A549 (cell line): Measurements from ENCODE around the gene TJP2. TPM values are rescaled to one million over a fixed set of nuclear protein-coding genes. Genes with fewer than 3 reads are reported as not detected.

Source experiments
- ATAC-seq, 2 experiments: fragments of 200-7000 bp in 1 of 2; fragments of >200 bp in 1 of 2; cut with Nextera tagmentation in 1 of 2; cut with Tn5 transposase in 1 of 2; 3 replicates each; pipeline versions ENCODE4 v1.8.0 to v1.9.1; 2018 to 2020; ENCODE audit warnings: mild to moderate bottlenecking in 1 of 2, moderate library complexity in 1 of 2
- CTCF ChIA-PET: fragments of 300-600 bp; sonication (Branson Sonifier 250); formaldehyde crosslinking; extraction: SDS; loops from one replicate; lab custom pipeline; 2021; ENCODE audit warnings: antibody characterized with exemption, inconsistent platforms; lab: Yijun Ruan, JAX
- POLR2A ChIA-PET: fragments of 350-600 bp; formaldehyde crosslinking; extraction: SDS; loops from one replicate; lab custom pipeline; 2021; ENCODE audit warnings: antibody characterized with exemption, inconsistent platforms; lab: Yijun Ruan, JAX
- DNase-seq, 2 experiments: peaks; one replicate each; pipeline versions ENCODE4 v3.0.0 to v3.0.0-alpha.2; 2011 to 2016; ENCODE audit warnings: low read depth in 1 of 2, low spot score in 1 of 2
- FAIRE-seq: peaks from 2 replicates; lab custom pipeline; 2011; peaks lifted over from hg19 to GRCh38; lab: Jason Lieb, UNC
- H3K27ac ChIP-seq, 2 experiments: fragments of >200 bp; sonication (Bioruptor Twin); formaldehyde crosslinking; 3 replicates each; pipeline ENCODE4 v1.5.1; 2016 to 2017
- H3K4me1 ChIP-seq: fragments of >200 bp; sonication (Bioruptor Twin); formaldehyde crosslinking; 3 replicates; pipeline ENCODE4 v1.6.1; 2016
- H3K4me2 ChIP-seq: fragments of >200 bp; sonication (Bioruptor Twin); formaldehyde crosslinking; 3 replicates; pipeline ENCODE4 v1.6.1; 2016
- H3K4me3 ChIP-seq: fragments of >200 bp; sonication (Bioruptor Twin); formaldehyde crosslinking; 3 replicates; pipeline ENCODE4 v1.5.1; 2016
- H3K9me3 ChIP-seq: fragments of >200 bp; sonication (Bioruptor Twin); formaldehyde crosslinking; 3 replicates; pipeline ENCODE4 v1.6.1; 2016
- BHLHE40 ChIP-seq: IDR thresholded peaks from 2 replicates; pipeline ENCODE4 v1.6.1; 2012; ENCODE audit warnings: low read depth, low read length, inconsistent platforms
- CBX2 ChIP-seq: fragments of 200-600 bp; sonication (generic); IDR thresholded peaks from 2 replicates; pipeline ENCODE4 v1.6.1; 2016; ENCODE audit warnings: low read depth, mild to moderate bottlenecking, borderline replicate concordance
- CHD4 ChIP-seq: fragments of 200-600 bp; sonication (generic); IDR thresholded peaks from 2 replicates; pipeline ENCODE4 v1.6.1; 2016; ENCODE audit warnings: antibody characterized with exemption, mild to moderate bottlenecking, borderline replicate concordance
- EHF ChIP-seq: fragments of 250-450 bp; sonication (Bioruptor Pico); IDR thresholded peaks from 2 replicates; pipeline ENCODE4 v1.5.0; 2020; ENCODE audit warnings: mild to moderate bottlenecking
- EP300 ChIP-seq, 2 experiments: fragments of >200 bp; sonication (Bioruptor Twin); formaldehyde crosslinking; IDR thresholded peaks; 2 replicates in 1 of 2; 3 replicates in 1 of 2; pipeline ENCODE4 v1.6.1; 2016 to 2017
- FOSB ChIP-seq: fragments of 250-450 bp; sonication (Bioruptor Pico); IDR thresholded peaks from 2 replicates; pipeline ENCODE4 v1.5.0; 2020; ENCODE audit warnings: mild to moderate bottlenecking, moderate library complexity
- FOSL2 ChIP-seq, 2 experiments: fragments of 450-650 bp in 1 of 2; fragments of >200 bp in 1 of 2; sonication (Bioruptor Twin) in 1 of 2; formaldehyde crosslinking; IDR thresholded peaks; 2 replicates each; pipeline versions ENCODE4 v1.5.0 to v1.6.1; 2016 to 2020; ENCODE audit warnings: mild to moderate bottlenecking in 1 of 2, moderate library complexity in 1 of 2
- HEYL ChIP-seq: fragments of 250-450 bp; sonication (Bioruptor Pico); IDR thresholded peaks from 2 replicates; pipeline ENCODE4 v1.8.0; 2021; ENCODE audit warnings: mild to moderate bottlenecking, moderate library complexity
- HOXB13 ChIP-seq: fragments of 250-450 bp; sonication (Bioruptor Pico); IDR thresholded peaks from 2 replicates; pipeline ENCODE4 v1.5.0; 2020; ENCODE audit warnings: low read depth, mild to moderate bottlenecking, moderate library complexity
- HOXB5 ChIP-seq: fragments of 250-450 bp; sonication (Bioruptor Pico); IDR thresholded peaks from 2 replicates; pipeline ENCODE4 v1.5.0; 2020; ENCODE audit warnings: mild to moderate bottlenecking, moderate library complexity
- JUN ChIP-seq, 2 experiments: fragments of >200 bp; sonication (Bioruptor Twin); formaldehyde crosslinking; IDR thresholded peaks; 2 replicates in 1 of 2; 3 replicates in 1 of 2; pipeline ENCODE4 v1.6.1; 2016 to 2017
- JUNB ChIP-seq: fragments of >200 bp; sonication (Bioruptor Twin); formaldehyde crosslinking; IDR thresholded peaks from 2 replicates; pipeline ENCODE4 v1.6.1; 2016
- KDM1A ChIP-seq: fragments of 200-600 bp; sonication (generic); IDR thresholded peaks from 2 replicates; pipeline ENCODE4 v1.6.1; 2016; ENCODE audit warnings: low read depth, mild to moderate bottlenecking
- MYC ChIP-seq: IDR thresholded peaks from 2 replicates; pipeline ENCODE4 v1.6.1; 2012; ENCODE audit warnings: mild to moderate bottlenecking, inconsistent platforms, low read length, improper control_type of control experiment, borderline replicate concordance
- NPAS2 ChIP-seq: fragments of 250-450 bp; sonication (Bioruptor Pico); IDR thresholded peaks from 2 replicates; pipeline ENCODE4 v1.8.0; 2022; ENCODE audit warnings: mild to moderate bottlenecking, moderate library complexity, borderline replicate concordance
- POLR2AphosphoS2 ChIP-seq: conservative IDR thresholded peaks from 2 replicates; pipeline ENCODE4 v1.6.1; 2012; ENCODE audit warnings: low read length, improper control_type of control experiment, inconsistent platforms
- RAD21 ChIP-seq, 2 experiments: fragments of >200 bp in 1 of 2; sonication (Bioruptor Twin) in 1 of 2; formaldehyde crosslinking in 1 of 2; IDR thresholded peaks in 1 of 2; conservative IDR thresholded peaks in 1 of 2; 2 replicates in 1 of 2; 3 replicates in 1 of 2; pipeline ENCODE4 v1.6.1; 2012 to 2018; ENCODE audit warnings: inconsistent platforms in 1 of 2
- TFCP2L1 ChIP-seq: fragments of 250-450 bp; sonication (Bioruptor Pico); IDR thresholded peaks from 2 replicates; pipeline ENCODE4 v1.5.0; 2021; ENCODE audit warnings: mild to moderate bottlenecking
- TP53 ChIP-seq: fragments of 250-450 bp; sonication (Bioruptor Pico); IDR thresholded peaks from 2 replicates; pipeline ENCODE4 v1.5.0; 2021; ENCODE audit warnings: mild to moderate bottlenecking, moderate library complexity
- ZSCAN20 ChIP-seq: fragments of 250-450 bp; sonication (Bioruptor Pico); IDR thresholded peaks from 2 replicates; pipeline ENCODE4 v1.8.0; 2022; ENCODE audit warnings: mild to moderate bottlenecking, moderate library complexity
- WGBS: methylation state at CpG from one replicate; pipeline ENCODE4 v1.1.6; 2017; ENCODE audit errors: missing lambda C conversion rate; 5-methylcytosine and 5-hydroxymethylcytosine counted together
- polyA plus RNA-seq, 4 experiments: library from polyadenylated mRNA; depleted of rRNA in 3 of 4; stranded (reverse); fragments of >200 nt; fragmentation: RNase III in 1 of 4; extraction: RNeasy Plus Mini Kit Qiagen cat#74134 plus additional on column Dnase treatment in 1 of 4; gene quantifications; 2 replicates in 3 of 4; 3 replicates in 1 of 4; pipeline ENCODE4 v1.2.3, GENCODE V29; 2011 to 2017
- TF ChIP-seq, protein P1 (sequence below): fragments of 450-650 bp; IDR thresholded peaks from 2 replicates; pipeline ENCODE4 v1.6.1; 2014; ENCODE audit warnings: antibody characterized with exemption
- TF ChIP-seq, protein P2 (sequence below): fragments of >200 bp; sonication (Bioruptor Twin); formaldehyde crosslinking; IDR thresholded peaks from 2 replicates; pipeline ENCODE4 v1.6.1; 2016
- TF ChIP-seq, protein P3 (sequence below): IDR thresholded peaks from 2 replicates; pipeline ENCODE4 v1.6.1; 2012
- TF ChIP-seq, protein P4 (sequence below): fragments of 250-450 bp; sonication (Bioruptor Pico); IDR thresholded peaks from 2 replicates; pipeline ENCODE4 v1.5.0; 2020; ENCODE audit warnings: low read depth, mild to moderate bottlenecking, moderate library complexity
- TF ChIP-seq, protein P5 (sequence below): fragments of 200-600 bp; sonication (generic); IDR thresholded peaks from 2 replicates; pipeline ENCODE4 v1.6.1; 2016; ENCODE audit warnings: antibody characterized with exemption, mild to moderate bottlenecking, moderate library complexity

The TJP2 gene
- polyA plus RNA-seq, 2 of the 4 experiments (the other 2 are of a cell fraction), result 1.7 to 3.6 TPM

DNA sequence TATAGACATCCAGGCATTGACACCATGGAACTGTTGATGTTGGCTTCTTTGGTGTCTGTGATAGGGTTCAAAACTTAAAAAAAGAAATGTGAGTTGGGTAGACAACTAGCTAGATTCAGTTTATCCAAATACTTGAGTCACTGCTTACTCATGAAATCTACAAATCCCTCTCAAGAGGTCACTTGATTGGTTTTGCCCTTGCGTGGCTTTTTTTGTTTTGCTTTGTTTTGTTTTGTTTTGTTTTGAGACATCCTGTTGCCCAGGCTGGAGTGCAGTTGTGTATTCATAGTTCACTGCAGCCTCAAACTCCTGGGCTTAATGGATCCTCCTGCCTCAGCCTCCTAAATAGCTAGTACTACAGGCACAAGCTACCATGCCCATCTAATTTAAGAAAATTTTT is 140.5 kb downstream of the TJP2 start (continued):
- TF ChIP-seq KDM1A (no peak), FOSL2 (IDR thresholded peaks at IDR 0.05) (no peak), FOSL2 (CRISPR knock-in tag; IDR thresholded peaks at IDR 0.05) (no peak), EHF (CRISPR knock-in tag) (no peak), TFCP2L1 (no peak), MYC (no peak), CBX2 (no peak), ZSCAN20 (CRISPR knock-in tag) (no peak)
- TF ChIP-seq, protein P1, sequence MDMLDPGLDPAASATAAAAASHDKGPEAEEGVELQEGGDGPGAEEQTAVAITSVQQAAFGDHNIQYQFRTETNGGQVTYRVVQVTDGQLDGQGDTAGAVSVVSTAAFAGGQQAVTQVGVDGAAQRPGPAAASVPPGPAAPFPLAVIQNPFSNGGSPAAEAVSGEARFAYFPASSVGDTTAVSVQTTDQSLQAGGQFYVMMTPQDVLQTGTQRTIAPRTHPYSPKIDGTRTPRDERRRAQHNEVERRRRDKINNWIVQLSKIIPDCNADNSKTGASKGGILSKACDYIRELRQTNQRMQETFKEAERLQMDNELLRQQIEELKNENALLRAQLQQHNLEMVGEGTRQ, result no peak
- TF ChIP-seq, protein P2, sequence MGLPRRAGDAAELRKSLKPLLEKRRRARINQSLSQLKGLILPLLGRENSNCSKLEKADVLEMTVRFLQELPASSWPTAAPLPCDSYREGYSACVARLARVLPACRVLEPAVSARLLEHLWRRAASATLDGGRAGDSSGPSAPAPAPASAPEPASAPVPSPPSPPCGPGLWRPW, result no peak
- TF ChIP-seq, all 56 proteins: peak for 0

DNA sequence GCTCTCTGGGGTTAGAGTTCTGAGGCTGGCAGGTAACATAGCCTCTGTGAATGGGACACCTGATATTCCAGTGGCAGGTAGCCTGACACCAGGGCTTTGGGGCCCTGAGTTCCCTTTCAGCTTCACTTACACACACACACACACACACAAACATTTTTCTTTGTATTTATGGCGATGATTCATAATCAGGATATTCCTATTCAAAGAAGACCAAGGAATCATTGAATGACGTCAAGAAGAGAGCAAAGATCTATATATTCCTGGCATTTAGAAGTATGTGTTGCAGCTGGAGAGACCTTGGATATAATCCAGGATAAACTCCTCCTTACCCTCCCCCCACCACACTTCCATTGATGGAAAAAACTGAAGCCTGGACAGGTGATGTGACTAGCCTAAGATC is 143.0 kb downstream of the TJP2 start:
- no peaks in the 10 kb centered on the region for H3K4me1 ChIP-seq
- H3K27ac ChIP-seq, result no peak overlapping the region
- no peak overlapping the region for H3K4me2 ChIP-seq
- peaks cover 5% of the 10 kb centered on the region; the same call in 2 of the 3 replicates for H3K9me3 ChIP-seq
- ATAC-seq (no peak), DNase-seq (peak in 1 of 2 experiments; percentile 10), FAIRE-seq (no peak)
- H3K4me3 ChIP-seq, result no peak overlapping the region
- WGBS, result 44% methylated on average over 2 of the region's 2 CpGs
- POLR2A ChIA-PET, result no interaction called here
- no peak for TF ChIP-seq JUN (IDR thresholded peaks at IDR 0.05)
- TF ChIP-seq, protein P2, result no peak
- no peak for TF ChIP-seq CBX2
- no peak for TF ChIP-seq CHD4
- TF ChIP-seq HEYL (CRISPR knock-in tag), result no peak
- TF ChIP-seq TP53 (CRISPR knock-in tag), result no peak
- no peak for TF ChIP-seq FOSB (CRISPR knock-in tag)
- no peak for TF ChIP-seq POLR2AphosphoS2
- TF ChIP-seq RAD21 (conservative IDR thresholded peaks at IDR 0.05 in 1 of 2, IDR thresholded peaks at IDR 0.05 in 1 of 2), result no peak
- TF ChIP-seq, protein P3, sequence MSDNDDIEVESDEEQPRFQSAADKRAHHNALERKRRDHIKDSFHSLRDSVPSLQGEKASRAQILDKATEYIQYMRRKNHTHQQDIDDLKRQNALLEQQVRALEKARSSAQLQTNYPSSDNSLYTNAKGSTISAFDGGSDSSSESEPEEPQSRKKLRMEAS, result no peak
- no peak for TF ChIP-seq HOXB13 (CRISPR knock-in tag)
- no peak for TF ChIP-seq EP300 (IDR thresholded peaks at IDR 0.05)
- no peak for TF ChIP-seq JUNB
- no peak for TF ChIP-seq NPAS2 (CRISPR knock-in tag)
- no peak for TF ChIP-seq HOXB5
- TF ChIP-seq, protein P4, sequence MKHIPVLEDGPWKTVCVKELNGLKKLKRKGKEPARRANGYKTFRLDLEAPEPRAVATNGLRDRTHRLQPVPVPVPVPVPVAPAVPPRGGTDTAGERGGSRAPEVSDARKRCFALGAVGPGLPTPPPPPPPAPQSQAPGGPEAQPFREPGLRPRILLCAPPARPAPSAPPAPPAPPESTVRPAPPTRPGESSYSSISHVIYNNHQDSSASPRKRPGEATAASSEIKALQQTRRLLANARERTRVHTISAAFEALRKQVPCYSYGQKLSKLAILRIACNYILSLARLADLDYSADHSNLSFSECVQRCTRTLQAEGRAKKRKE (CRISPR knock-in tag), result no peak
- TF ChIP-seq FOSL2 (IDR thresholded peaks at IDR 0.05), result no peak
- TF ChIP-seq FOSL2 (CRISPR knock-in tag; IDR thresholded peaks at IDR 0.05), result no peak
- TF ChIP-seq, all 56 proteins: peak for 0
- CTCF ChIA-PET, result interaction anchor here (0.5 to 1.3 kb wide), 3 partner anchors 21 to 94 kb away, joined by 3 read pairs; no protein-coding TSS in a partner anchor

DNA sequence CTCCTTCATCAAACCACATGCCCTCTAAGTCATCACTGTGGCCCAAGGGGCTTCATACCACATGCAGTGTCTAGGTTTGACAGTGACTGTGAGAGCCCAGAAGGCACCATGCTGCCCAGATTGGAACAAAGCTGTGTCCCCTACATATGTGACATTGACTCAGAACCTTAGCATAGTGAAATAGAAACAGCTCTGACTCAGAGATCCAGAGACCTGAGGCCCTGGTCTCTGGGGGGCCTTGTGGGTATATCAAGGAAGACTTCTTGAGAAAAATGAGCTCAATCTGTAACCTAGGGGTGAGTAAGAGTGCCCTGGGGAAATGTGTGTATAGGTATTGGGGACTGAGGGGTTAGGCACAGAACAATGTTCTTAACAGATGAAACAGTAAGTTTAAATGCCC is 143.8 kb downstream of the TJP2 start:
- Histone ChIP-seq H3K9me3 (no peaks in the 10 kb centered on the region; the same call in 1 of the 3 replicates), H3K4me3 (no peak overlapping the region), H3K27ac (no peak overlapping the region), H3K4me1 (no peaks in the 10 kb centered on the region)
- no peak for ATAC-seq
- CTCF ChIA-PET, result interaction anchor here (1.1 to 1.3 kb wide), 2 partner anchors 22 to 25 kb away, joined by 3 read pairs; no protein-coding TSS in a partner anchor
- no peak for TF ChIP-seq HOXB13 (CRISPR knock-in tag)
- TF ChIP-seq BHLHE40, result no peak
- TF ChIP-seq TFCP2L1, result no peak
- no peak for TF ChIP-seq TP53 (CRISPR knock-in tag)
- TF ChIP-seq POLR2AphosphoS2, result no peak
- TF ChIP-seq, protein P5, sequence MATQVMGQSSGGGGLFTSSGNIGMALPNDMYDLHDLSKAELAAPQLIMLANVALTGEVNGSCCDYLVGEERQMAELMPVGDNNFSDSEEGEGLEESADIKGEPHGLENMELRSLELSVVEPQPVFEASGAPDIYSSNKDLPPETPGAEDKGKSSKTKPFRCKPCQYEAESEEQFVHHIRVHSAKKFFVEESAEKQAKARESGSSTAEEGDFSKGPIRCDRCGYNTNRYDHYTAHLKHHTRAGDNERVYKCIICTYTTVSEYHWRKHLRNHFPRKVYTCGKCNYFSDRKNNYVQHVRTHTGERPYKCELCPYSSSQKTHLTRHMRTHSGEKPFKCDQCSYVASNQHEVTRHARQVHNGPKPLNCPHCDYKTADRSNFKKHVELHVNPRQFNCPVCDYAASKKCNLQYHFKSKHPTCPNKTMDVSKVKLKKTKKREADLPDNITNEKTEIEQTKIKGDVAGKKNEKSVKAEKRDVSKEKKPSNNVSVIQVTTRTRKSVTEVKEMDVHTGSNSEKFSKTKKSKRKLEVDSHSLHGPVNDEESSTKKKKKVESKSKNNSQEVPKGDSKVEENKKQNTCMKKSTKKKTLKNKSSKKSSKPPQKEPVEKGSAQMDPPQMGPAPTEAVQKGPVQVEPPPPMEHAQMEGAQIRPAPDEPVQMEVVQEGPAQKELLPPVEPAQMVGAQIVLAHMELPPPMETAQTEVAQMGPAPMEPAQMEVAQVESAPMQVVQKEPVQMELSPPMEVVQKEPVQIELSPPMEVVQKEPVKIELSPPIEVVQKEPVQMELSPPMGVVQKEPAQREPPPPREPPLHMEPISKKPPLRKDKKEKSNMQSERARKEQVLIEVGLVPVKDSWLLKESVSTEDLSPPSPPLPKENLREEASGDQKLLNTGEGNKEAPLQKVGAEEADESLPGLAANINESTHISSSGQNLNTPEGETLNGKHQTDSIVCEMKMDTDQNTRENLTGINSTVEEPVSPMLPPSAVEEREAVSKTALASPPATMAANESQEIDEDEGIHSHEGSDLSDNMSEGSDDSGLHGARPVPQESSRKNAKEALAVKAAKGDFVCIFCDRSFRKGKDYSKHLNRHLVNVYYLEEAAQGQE, result no peak
- TF ChIP-seq, all 56 proteins: peak for 0
- DNase-seq (no peak), FAIRE-seq (no peak)
- H3K4me2 ChIP-seq, result no peak overlapping the region
- POLR2A ChIA-PET, result no interaction called here
